Putamen (tissue), 1 donor: ENCODE results near the gene ELAVL1.

Source experiments
- DNase-seq: peaks from one replicate; pipeline ENCODE4 v3.0.0-alpha.2; 2016; ENCODE audit warnings: low spot score

Gene ELAVL1

DNA sequence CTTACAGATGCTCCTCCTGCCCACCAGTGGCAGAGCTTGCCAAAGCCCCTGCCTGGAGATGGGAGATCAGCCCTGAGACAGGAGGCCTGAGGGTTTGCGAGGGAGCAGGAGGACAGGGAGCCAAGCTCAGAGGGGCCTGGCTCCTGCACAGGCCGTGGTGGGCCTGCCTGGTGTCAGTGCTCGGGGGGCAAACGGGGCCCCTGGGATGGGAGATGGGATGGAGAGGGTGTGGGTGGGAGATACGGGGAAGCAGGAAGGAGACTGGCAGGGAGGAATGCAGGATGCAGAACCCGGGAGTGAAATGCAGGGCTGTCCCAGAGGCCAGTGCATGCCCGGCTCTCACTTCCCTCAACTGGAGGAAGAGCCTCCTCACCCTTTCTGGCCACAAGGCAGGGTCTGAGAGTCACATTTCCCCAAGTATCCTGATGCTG lies 19.9 kb downstream of the ELAVL1 start:
- DNase-seq: no peak

GRCh38 chr19:7983995-7984837 lies 21.2 kb downstream of the ELAVL1 start:
- no peak for DNase-seq

- no peak for DNase-seq
Observed at GRCh38 chr19:7983286-7983950, 22.0 kb downstream of the ELAVL1 start.

DNA sequence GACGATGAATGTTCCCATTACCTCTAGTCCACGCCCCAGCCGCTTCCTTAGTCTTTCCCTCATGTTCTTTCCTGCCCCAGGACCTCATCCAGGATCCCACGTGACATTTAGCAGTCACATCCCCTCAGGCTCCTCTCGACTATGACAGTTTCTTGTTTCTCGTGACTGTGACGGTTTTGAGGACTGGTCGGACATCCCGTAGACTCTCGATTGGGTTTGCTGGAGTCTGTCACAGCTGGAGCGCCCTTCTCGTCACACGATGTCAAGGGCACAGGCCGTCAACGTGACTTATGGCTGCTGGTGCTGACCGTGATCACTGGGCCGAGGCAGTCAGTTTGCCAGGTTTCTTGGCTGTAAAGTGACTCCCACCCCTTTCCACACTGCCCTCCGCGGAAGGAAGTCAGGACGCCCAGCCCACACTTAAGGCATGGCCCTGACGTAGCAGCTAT lies 22.8 kb downstream of the ELAVL1 start:
- no peak for DNase-seq

DNA sequence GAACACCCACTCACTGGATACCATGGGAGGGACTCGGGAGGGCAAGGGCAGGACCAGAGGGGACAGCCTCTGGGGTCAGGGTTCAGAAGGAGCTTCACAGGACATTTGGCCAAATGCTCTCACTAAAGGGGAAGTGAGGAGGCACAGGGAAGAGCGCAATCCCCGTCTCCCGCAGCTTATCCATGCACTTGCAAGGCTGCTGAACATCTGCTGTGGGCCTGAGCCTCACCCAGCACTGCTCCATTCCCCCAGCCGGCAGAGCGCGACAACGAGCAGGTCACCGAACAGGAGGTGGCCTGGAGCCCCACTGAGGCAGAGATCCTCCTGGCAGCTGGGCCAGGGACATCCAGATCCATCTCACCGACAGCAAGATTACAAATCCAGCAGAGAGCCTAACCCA lies 23.3 kb downstream of the ELAVL1 start:
- DNase-seq: no peak

DNA sequence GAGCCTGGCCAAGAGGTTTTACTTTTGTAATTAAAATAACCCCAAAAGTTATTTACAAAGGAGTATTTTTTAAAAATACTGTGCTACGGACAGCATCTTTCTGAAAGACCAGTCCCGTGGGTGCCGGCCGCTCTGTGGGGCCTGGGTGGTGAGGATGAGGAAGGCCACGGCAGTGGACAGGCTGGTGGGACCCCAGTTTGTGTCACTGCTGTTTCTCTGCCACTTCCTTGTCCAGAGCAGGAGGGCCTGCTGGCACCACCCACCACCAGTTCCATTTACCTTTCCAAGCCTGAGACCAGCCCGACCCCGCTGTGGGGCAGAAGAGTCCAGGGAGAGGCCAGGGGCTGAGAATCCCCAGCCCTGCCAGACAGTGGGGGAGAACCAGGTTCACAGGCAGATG lies 23.8 kb downstream of the ELAVL1 start:
- no peak for DNase-seq

DNA sequence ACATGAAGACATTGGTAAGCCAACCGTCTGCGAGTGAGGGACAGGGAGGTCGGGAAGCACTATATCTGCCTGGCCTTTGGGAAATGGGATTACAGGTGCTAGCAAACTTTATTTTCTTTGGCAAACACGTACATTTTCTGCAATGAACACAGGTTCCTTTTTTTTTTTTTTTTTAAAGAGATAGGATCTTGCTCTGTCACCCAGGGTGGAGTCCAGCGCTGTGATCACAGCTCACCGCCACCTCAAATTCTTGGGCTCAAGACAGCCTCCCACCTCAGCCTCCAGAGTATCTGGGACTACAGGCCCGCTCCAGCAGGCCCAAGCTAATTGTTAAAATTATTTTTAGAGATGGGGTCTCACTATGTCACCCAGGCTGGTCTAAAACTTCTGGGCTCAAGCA lies 24.2 kb downstream of the ELAVL1 start:
- no peak for DNase-seq

DNA sequence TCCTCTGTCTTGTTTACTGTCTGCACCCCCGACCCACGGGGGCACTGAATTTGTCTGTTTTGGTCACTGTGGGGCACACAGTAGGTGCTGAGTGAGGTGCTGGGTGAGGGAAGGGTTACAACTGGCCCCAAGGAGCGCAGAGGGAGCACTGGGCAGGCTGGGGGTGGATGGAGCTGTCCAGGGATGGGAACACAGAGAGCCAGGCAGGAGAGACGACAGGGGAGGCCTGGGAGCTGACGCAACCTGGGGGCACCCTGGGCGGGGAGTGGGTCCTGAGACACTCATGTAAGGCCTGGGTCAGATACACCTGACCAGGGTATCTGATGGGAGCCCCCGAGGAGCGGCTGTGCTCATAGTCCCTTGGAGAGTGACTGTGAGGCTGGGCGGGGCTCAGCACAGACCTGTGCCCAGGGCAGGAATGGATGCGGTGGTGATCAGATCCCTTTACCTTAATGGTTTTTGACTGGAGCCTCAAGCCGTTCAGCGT lies 24.8 kb downstream of the ELAVL1 start:
- no peak for DNase-seq

- DNase-seq: no peak
Observed at GRCh38 chr19:7980168-7980567, 25.3 kb downstream of the ELAVL1 start.

- no peak for DNase-seq
Observed at GRCh38 chr19:7979559-7979958, 25.9 kb downstream of the ELAVL1 start.

DNA sequence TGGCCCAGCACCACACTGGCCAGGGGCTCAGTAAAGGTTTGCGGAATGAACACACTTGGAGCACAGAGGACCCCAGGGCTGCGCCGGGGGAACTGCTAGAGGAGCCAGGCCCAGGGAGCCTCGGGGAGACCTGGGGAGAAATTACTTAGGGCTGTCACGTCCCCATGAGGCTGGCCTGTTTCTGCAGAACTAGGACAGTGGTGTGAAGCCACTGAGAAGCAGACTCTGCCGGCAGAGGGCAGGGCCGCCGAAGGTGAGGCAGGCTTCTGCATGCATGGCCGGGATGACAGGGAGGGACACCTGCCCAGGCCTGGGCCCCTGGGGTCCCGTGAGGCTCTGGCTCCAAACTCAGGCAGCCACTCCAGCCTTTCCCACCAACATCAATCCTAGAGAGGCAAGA lies 26.4 kb downstream of the ELAVL1 start:
- DNase-seq: no peak

DNA sequence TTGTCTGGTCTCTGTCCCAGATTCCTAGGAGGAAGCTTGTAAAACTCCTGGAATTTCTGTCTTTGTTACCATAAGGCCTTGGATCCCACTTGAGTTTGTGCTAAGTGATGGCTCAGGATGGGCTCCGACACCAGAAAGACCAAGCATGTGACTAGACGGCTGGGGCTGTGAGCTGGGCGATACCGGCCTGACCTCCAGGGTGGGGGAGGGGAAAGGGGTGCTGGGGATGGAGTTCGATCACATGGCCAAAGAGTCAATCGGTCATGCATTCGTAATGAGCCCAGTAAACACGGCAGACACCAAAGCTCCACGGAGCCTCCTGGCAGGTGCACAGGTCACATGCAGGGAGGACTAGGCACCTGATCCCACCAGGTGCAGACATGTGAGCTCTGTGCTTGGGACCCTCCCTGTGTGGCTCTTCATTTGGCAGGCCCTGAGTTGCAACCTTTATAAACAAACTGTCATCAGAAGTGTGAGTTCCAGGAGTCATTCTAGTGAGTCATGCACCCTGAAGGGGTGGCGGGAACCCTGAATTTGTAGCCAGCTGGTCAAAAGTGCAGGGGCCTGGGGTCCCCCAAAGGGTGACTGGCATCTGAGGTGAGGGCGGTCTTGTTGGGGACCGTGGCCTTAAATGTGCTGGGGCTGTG lies 27.1 kb downstream of the ELAVL1 start:
- no peak for DNase-seq

- no peak for DNase-seq
Observed at GRCh38 chr19:7977723-7978040, 27.8 kb downstream of the ELAVL1 start.

DNA sequence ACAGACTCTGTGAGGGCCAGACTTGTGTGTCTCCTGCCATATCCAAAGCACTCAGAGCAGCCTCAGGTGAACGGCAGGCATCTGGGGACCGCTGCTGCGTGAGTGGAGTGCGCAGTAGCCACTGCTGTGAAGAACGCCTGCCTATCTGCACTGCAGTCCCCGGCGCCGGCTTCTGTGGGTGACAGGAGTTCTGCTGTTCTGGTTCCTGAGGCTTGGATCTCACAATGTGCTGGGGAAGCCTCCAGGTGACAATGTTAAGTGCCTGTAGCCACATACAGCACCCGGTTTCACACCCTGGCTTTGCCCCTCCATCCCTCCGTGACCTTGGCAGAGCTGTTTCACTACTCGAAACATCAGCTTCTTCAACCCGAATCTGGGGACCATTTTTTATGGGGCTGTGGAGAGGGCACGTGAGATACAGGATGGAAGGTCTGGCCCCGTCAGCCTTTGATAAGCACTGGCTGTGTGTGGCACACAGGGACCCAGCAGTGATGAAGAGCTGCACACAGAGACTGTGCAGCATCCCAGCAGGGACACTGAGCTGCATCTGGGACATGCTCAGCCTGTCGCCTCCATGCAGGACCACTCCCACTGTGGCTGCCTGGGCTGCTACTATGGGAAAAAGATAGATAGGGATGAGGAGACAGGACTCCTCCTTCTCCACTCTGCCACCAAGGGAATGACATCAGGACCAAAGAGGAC lies 28.3 kb downstream of the ELAVL1 start:
- no peak for DNase-seq

DNA sequence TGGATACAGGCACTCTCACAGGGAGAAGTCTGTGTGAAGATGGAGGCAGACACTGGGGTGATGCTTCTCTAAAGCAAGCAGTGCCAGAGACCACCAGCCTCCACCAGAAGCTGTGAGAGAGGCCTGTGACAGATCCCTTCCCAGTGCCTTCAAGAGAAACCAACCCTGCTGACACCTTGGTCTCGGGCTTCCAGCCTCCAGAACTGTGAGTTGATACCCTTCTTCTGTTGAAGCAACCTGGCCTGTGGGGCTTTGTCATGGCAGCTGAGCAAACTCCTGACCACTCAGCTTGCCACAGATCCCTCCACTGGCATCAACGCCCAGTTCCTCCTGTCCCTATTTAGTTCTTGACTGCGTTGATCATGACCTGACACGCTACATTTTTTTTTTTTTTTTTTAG lies 29.0 kb downstream of the ELAVL1 start:
- DNase-seq: no peak

DNA sequence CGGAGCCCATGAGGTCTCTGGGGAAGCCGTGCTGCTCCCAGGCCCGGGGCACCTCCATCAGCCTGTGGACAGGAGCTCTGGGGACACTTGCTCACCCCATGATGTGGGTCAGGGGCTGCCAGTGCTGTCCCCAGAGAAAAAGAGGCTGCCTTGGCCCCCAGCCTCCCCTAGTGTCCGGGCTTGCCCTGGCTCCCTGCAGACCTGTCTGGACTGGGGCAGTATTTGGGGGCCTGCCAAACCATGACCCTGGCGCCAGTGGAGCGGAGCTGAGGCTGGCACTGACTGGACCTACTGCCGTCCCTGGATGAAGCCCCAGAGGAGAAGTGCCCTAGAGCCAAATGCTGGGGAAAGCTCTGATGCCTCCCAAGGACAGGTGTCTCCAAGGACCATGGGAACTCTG lies 30.4 kb downstream of the ELAVL1 start:
- peak; percentile 37 for DNase-seq

GRCh38 chr19:7973883-7974282 lies 31.6 kb downstream of the ELAVL1 start:
- peak; percentile 22 for DNase-seq

- DNase-seq: no peak
Observed at GRCh38 chr19:7971553-7972520, 33.6 kb downstream of the ELAVL1 start.

DNA sequence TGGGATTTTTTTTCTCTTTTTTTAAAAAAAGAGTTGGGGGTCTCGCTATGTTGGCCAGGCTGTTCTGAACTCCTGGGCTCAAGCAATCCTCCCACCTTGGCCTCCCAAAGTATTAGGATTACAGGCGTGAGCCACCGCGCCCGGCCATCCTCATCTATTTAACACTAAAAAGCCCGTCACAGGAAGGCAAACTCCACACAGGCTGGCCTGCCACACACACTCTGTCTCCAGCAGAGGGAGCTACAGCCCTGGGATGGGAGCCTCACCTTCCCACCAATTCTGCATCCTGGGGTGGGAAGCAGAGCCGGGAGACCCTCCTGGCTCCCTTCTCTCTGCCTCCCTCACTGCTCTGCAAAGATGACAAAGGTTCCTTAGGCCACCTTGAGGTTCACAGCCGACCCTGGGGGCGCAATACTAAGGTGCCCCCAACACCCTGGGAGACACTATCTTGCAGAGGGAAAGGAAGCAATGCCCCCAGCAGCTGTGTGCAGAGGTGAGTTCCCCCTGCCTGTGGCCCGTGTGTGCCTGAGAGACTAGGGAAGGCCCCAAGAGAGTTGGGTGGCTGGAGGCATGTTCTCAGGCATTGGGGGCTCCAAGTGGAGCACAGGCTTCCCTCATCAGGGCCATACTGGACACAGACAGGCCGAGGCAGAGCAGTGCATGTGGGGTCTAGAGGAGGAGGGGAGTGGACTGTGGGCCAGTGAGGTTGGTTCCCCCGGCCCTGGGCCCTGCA lies 34.6 kb downstream of the ELAVL1 start:
- DNase-seq: peak; percentile 22

- no peak for DNase-seq
Observed at GRCh38 chr19:7969555-7969939, 35.9 kb downstream of the ELAVL1 start.
